Activated T-cell treated with anti-CD3 and anti-CD28 coated beads for 48 hours (primary cell): ENCODE results near the gene ZG16.
A peak's percentile ranks its signal among the peaks of the same experiment; 100 is the strongest.

Source experiments
- DNase-seq: peaks from one replicate; pipeline ENCODE4 v3.0.0-alpha.2; 2020; ENCODE audit warnings: low read depth

Gene ZG16

GRCh38 chr16:29809850-29810698, 32.0 kb downstream of the ZG16 start:
- DNase-seq, result no peak

DNA sequence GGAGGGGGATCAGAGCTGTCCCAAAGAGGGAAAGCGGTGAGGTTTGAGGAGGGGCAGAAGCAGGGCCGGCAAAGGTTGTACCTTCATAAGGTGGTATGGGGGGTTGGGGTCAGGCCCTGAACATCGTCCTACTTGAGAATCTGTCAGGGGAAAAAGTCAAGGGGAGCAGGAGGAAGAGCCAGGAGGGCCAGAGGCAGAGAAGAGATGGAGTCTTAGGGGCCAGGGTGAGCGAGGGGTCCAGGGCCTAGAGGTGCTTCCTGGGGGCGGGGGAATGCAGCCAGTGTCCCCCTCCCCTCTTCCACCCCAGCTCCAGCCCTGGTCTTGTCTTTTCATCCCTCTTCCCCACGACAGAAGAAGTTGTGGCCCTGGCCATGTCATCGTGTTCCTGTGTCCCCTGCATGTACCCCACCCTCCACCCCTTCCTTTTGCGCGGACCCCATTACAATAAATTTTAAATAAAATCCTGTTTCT, 32.7 kb downstream of the ZG16 start:
- DNase-seq, result no peak

DNA sequence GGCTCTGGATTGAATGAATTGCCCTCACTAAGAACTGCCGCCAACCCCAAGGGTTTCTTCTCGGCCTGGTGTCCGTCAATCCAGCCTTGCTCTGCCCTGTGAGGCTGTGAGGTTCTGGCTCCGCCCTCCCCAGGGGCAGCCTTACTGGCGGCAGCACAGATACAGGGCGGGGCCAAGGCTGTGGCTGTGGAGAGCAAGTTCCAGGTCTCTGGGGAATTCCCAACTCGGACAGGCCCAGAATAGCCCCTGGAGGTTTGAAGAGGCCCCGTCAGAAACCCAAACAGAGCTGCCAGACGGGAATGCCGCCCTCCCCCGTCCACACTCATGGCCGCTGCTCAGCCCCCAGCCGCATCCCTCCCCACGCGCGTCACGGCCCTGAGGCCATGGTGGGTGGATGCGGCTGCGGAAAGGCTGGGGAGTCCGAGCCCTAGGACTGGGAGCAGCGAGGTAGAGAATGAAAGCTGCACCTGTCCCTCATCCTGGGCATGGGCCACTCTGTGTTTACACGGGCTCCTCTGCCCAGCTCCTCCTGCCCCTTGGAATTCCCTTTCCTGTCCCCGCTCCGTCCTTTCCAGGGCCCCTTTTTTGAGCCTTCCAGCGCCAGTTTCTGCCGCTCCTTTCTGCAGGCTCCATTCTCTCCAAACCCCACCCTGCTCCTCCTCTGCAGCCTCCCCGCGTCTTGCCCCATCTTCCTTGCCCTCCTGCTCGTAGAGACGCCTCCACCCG, 33.3 kb downstream of the ZG16 start:
- peak; percentile 77 for DNase-seq

DNA sequence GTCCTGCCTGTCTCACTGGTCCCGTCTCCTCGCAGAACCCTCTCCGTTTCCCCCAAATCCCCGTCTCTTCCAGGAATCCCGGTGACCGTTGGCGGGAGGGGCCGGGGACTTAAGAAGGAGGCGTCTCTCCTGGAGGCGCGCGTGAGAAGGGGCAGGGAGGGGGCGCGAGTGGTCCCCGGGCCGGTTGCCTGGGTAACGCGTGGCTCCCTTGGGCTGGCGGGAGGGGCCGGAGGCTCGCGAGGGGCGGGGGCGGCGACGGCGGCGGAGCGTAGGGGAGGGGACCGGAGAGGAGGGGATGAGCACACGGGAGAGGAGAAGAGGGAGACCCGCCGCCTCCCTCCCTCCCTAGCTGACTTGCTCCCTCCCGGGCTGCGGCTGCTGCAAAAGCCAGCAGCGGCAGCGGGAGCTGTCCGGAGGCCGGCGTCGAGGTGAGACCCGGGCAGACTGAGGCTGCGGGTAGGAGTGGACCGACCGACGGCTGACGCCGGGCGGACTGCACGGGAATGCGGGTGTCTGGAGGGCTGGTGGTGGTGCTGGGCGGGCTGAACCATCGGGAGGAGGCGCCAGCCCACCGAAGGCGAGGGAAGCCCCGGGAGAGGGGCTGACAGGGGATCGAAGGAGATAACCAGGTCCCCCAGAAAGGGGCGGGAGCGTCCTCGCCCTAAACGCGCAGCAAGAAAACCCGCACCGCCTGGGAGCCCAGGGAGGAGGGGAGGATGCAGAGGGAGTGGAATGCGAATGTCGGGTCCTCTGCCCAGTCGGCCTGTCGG, 34.0 kb downstream of the ZG16 start, which contains the start of gene PRRT2:
Gene PRRT2 (plus strand): TSS at position 298 of the 770 bp plus-strand sequence. CDS start 862 bp downstream, outside the sequence.
- DNase-seq, result peak; percentile 56

GRCh38 chr16:29812754-29813643, 34.9 kb downstream of the ZG16 start:
- no peak for DNase-seq

DNA sequence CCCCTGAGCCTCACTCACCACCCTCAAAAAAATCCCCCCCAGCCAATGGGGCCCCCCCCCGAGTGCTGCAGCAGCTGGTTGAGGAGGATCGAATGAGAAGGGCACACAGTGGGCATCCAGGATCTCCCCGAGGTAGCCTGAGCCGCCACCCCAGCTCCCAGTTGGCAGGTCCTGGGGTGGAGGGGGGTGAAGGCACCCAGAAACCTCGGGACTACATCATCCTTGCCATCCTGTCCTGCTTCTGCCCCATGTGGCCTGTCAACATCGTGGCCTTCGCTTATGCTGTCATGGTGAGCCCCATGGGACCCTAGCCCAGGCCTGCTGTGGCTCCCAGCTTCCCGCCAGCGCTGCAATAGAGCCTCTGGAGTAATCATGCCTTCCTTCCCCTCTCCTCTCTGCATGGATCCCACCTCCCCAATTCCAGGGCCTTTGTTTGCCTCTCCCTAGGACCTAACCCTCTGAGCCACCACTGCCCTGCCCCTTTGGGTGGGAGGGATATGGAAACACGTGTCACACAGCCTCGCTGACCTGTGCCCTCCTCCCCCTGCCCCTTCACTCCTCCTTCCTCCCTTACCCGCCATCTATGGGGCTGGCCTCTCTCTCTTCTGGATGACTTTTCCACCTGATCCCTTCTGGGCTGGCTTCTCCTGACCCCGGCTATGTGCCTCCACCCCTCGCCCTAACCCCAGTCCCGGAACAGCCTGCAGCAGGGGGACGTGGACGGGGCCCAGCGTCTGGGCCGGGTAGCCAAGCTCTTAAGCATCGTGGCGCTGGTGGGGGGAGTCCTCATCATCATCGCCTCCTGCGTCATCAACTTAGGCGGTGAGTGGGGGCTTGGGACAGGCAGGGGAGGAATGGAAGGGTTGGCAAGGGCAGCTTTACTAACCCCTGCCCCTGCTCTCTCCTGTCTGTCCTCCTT, 35.8 kb downstream of the ZG16 start:
- no peak for DNase-seq

DNA sequence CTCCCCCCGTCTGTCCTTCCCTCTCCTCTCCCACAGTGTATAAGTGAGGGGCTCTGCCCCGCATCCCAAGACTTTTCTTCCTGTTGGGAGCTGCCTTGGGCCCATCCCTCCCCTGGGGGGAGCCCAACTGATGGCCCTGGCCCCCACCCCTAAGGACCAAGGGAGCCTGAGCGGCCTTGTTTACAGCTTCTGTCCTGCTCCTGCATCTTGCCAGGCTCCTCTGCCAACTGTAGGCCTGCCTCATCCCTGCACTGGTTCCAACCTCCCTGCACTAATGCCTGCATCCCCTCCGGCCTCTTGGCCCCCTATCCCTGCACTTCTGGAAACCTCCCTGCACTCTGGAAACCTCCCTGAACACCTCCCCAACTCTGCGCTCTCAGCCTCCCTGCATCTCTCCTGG, 36.5 kb downstream of the ZG16 start:
- DNase-seq, result no peak

DNA sequence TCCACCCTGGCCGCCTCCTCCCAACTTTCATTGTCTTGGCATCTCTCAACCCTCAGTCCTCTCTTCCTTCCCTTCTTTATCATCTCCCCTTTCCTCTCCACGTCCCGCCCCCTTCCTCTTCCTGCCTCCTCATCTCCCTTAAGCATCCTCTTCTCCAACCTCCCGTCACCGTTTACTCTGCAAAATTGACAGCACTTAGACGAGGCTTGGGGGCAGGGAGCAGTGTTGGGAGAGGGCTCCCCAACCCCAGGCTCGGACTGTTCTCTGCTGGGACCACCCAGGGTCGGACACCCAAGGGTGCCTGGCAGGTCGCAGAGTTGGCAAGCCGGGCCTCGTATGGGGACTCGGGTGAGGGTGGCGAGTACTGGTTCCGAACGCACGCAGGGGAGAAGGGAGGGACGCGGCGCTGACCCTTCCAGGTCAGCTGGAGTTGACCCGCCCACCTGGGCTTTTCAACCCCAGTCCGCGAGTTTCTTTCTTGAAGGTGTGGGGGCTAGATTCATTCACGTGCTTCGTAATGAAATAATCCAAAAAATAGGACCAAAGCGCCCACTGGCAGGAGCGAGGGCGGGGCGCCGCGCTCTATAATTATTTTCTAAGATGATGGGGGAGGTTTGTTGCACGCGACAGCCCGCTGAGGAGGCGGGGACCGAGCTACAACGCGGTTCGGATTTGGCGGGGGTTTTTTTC, 37.1 kb downstream of the ZG16 start:
- DNase-seq, result no peak

GRCh38 chr16:29815793-29816693, 38.0 kb downstream of the ZG16 start, which contains the start of gene PAGR1:
TSS of gene PAGR1 (plus strand) at chr16:29816152. CDS start at chr16:29816526, 374 bp downstream.
- DNase-seq, result peak; percentile 97

- DNase-seq, result peak; percentile 74
Measured at GRCh38 chr16:29816694-29817441, 38.8 kb downstream of the ZG16 start.

DNA sequence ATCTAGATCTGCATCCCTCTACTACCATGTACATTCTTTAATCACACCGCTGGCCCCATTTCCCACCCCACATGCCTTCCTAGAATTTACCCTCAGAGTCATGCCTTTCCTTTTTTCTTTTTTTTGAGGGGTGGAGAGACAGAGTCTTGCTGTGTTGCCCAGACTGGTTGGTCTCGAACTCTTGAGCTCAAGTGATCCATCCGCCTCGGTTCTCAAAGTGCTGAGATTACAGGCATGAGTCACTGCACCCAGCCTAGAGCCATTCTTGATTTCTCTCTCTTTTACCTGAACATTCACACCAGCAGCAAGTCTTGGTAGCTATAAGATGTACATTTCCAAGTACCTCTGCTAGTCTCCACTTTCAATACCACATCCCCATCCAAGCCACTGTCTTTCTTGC, 40.0 kb downstream of the ZG16 start:
- DNase-seq, result no peak

- DNase-seq, result no peak
Measured at GRCh38 chr16:29819506-29819905, 41.5 kb downstream of the ZG16 start.

DNA sequence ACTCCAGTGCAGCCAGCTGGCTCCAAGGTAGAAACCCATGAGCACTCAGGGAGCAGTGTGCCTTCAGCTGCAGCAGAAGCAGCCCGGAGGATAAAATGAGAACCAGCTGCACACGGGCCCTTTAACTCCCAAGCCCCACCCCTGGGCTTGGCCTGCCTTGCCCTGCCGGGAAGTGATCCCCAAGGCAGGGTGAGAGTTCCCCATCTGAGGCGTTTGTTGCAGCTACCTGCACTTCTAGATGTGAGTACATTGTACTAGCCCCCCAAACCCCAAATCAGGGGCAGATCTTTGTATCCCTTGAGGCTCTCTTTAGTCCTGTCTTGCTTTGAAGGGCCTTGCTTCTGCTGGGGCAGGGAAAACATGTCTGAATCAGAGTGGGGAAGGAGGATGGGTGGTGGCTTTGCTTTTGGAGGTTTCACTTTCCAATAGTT, 42.2 kb downstream of the ZG16 start, which contains the start of gene MVP:
Gene MVP (plus strand): TSS at position 192 of the 431 bp plus-strand sequence. CDS start 10,088 bp downstream, outside the sequence.
- peak; percentile 53 for DNase-seq

DNA sequence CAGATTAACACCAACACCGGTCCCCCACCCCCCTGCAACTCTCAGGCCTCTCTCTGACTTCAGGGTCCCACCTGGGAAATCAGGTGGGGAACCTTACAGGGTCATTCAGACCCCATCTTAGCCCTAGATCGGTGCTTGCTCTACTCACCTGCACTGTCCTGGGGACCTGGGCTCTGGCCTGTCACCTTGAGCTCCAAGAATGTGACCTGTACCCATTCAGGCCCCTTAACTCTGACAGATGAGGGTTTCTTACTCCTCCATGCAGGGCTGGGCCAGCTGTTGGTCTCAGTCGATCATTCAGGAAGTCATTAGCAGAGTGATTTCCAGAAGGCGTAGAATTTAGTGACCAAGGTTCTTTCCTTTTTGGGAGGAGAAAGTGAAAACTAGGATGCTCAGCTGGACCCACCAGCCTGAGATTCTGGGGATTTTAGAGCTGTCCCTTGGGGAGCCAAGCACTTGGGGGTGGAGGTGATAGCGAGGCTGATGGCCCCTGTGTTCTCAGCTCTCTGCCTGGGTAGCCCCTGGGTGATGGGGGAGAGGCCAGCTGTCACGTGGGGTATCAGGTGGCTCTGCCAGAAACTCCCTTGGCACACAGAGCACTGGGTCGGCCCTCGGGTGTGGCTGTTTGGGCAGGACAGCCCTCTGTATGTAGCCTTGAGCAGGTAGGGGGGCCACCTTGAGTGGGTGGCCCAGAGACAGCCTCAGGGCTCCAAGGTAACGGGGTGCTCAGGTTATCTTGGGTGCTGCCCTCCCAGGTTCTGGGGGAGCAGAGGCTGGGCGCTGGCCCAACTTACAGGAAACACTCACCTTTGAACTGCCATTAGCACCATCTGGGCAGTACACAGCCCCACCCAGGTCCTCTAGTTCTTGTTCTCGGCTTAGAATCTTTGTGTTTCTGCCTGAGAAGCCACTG, 42.9 kb downstream of the ZG16 start:
- no peak for DNase-seq

GRCh38 chr16:29821643-29822115, 43.6 kb downstream of the ZG16 start:
- DNase-seq, result no peak

- DNase-seq, result no peak
Measured at GRCh38 chr16:29824589-29825144, 46.6 kb downstream of the ZG16 start.
